NCI-H1105 (cell line): ENCODE data around the gene CDPF1.

Source experiments
- DNase-seq: peaks from one replicate; lab custom pipeline; 2025; lab: John Stamatoyannopoulos, UW

Gene CDPF1

GRCh38 chr22:46250035-46250782 is at the start of gene CDPF1:
CDPF1 (minus strand) TSS chr22:46250293; CDS start chr22:46248284, 2,009 bp downstream.
- peak; percentile 83 for DNase-seq

- no peak for DNase-seq
Measured at GRCh38 chr22:46299101-46299500, 49.0 kb upstream of the CDPF1 start.

- peak; percentile 31 for DNase-seq
Measured at GRCh38 chr22:46297151-46297812, 47.2 kb upstream of the CDPF1 start.

GRCh38 chr22:46296257-46297150 is 46.4 kb upstream of the CDPF1 start, which contains the start of gene GTSE1:
GTSE1 (plus strand) TSS chr22:46296870; CDS start chr22:46297401, 531 bp downstream.
- peak; percentile 97 for DNase-seq

- no peak for DNase-seq
Measured at GRCh38 chr22:46295277-46295971, 45.3 kb upstream of the CDPF1 start.

- DNase-seq = no peak
Measured at GRCh38 chr22:46294784-46295183, 44.7 kb upstream of the CDPF1 start.

GRCh38 chr22:46293577-46294260 is 43.6 kb upstream of the CDPF1 start:
- no peak for DNase-seq

- DNase-seq = no peak
Measured at GRCh38 chr22:46292732-46293131, 42.6 kb upstream of the CDPF1 start.

GRCh38 chr22:46292173-46292572 is 42.1 kb upstream of the CDPF1 start:
- DNase-seq = no peak

- DNase-seq = no peak
Measured at GRCh38 chr22:46290843-46291785, 41.0 kb upstream of the CDPF1 start.

- no peak for DNase-seq
Measured at GRCh38 chr22:46290121-46290842, 40.2 kb upstream of the CDPF1 start.

GRCh38 chr22:46289244-46289891 is 39.3 kb upstream of the CDPF1 start:
- no peak for DNase-seq

GRCh38 chr22:46288846-46289243 is 38.8 kb upstream of the CDPF1 start:
- no peak for DNase-seq

- no peak for DNase-seq
Measured at GRCh38 chr22:46287873-46288751, 38.0 kb upstream of the CDPF1 start.

GRCh38 chr22:46286941-46287872 is 37.1 kb upstream of the CDPF1 start:
- no peak for DNase-seq

- no peak for DNase-seq
Measured at GRCh38 chr22:46286006-46286405, 35.9 kb upstream of the CDPF1 start.
